Smooth muscle cell (in vitro differentiated cells): Measurements from ENCODE around the gene SELENOV. TPM values are rescaled to one million over a fixed set of nuclear protein-coding genes. Genes with fewer than 3 reads are reported as not detected.

Experiments used
- DNase-seq: peaks from one replicate; lab custom pipeline; 2025; ENCODE audit not compliant: unreplicated experiment; lab: John Stamatoyannopoulos, UW
- H2AFZ ChIP-seq: fragments of 200-600 bp; sonication (generic); 2 replicates; pipeline ENCODE4 v1.6.0; 2016; ENCODE audit warnings: antibody characterized with exemption, low read depth, mild to moderate bottlenecking
- H3F3A ChIP-seq: fragments of 200-600 bp; sonication (generic); 2 replicates; pipeline ENCODE4 v1.6.0; 2017; ENCODE audit warnings: antibody characterized with exemption, low read depth
- H3K27ac ChIP-seq: fragments of 200-600 bp; sonication (generic); 2 replicates; pipeline ENCODE4 v1.5.1; 2016; ENCODE audit warnings: low read depth, mild to moderate bottlenecking
- H3K27me3 ChIP-seq: fragments of 200-600 bp; sonication (generic); 2 replicates; pipeline ENCODE4 v1.6.1; 2016; ENCODE audit warnings: low read depth, mild to moderate bottlenecking
- H3K36me3 ChIP-seq: fragments of 200-600 bp; sonication (generic); 2 replicates; pipeline ENCODE4 v1.5.1; 2016; ENCODE audit warnings: low read depth
- H3K4me1 ChIP-seq: fragments of 200-600 bp; sonication (generic); 2 replicates; pipeline ENCODE4 v1.5.1; 2016; ENCODE audit warnings: low read depth
- H3K4me2 ChIP-seq: fragments of 200-600 bp; sonication (generic); 2 replicates; pipeline ENCODE4 v1.6.0; 2016; ENCODE audit warnings: mild to moderate bottlenecking
- H3K4me3 ChIP-seq: fragments of 200-600 bp; sonication (generic); 2 replicates; pipeline ENCODE4 v1.5.1; 2016; ENCODE audit warnings: mild to moderate bottlenecking
- H3K79me2 ChIP-seq: fragments of 200-600 bp; sonication (generic); 2 replicates; pipeline ENCODE4 v1.6.0; 2016; ENCODE audit warnings: low read depth, mild to moderate bottlenecking
- H3K9ac ChIP-seq: fragments of 200-600 bp; sonication (generic); 2 replicates; pipeline ENCODE4 v1.6.0; 2016; ENCODE audit warnings: low read depth
- H3K9me3 ChIP-seq: fragments of 200-600 bp; sonication (generic); replicated peaks from 2 replicates; pipeline ENCODE4 v1.5.1; 2016; ENCODE audit warnings: low read depth
- H4K20me1 ChIP-seq: fragments of 200-600 bp; sonication (generic); 2 replicates; pipeline ENCODE4 v1.6.0; 2016; ENCODE audit warnings: low read depth
- WGBS: methylation state at CpG from one replicate; pipeline ENCODE4 v1.1.7; 2016; ENCODE audit warnings: low lambda C conversion rate; 5-methylcytosine and 5-hydroxymethylcytosine counted together
- polyA plus RNA-seq: library from polyadenylated mRNA; unstranded; fragments of >200 nt; fragmentation: Nextera tagmentation; extraction: Ambion mirVana; gene quantifications from 2 replicates; pipeline ENCODE4 v1.2.1, GENCODE V29; 2016
- total RNA-seq: library from RNA; depleted of rRNA; stranded (reverse); fragments of >200 nt; gene quantifications from 2 replicates; pipeline ENCODE4 v1.2.3, GENCODE V29; 2014
- TF ChIP-seq, protein P1 (sequence below): fragments of 200-600 bp; sonication (generic); IDR thresholded peaks from 2 replicates; pipeline ENCODE4 v1.5.1; 2017; ENCODE audit warnings: borderline replicate concordance, mild to moderate bottlenecking, antibody characterized with exemption; ENCODE audit not compliant: insufficient read depth, poor library complexity, severe bottlenecking

The SELENOV gene, protein sequence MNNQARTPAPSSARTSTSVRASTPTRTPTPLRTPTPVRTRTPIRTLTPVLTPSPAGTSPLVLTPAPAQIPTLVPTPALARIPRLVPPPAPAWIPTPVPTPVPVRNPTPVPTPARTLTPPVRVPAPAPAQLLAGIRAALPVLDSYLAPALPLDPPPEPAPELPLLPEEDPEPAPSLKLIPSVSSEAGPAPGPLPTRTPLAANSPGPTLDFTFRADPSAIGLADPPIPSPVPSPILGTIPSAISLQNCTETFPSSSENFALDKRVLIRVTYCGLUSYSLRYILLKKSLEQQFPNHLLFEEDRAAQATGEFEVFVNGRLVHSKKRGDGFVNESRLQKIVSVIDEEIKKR
- total RNA-seq, result not detected in 2 replicates
- polyA plus RNA-seq, result not detected in 2 replicates

DNA sequence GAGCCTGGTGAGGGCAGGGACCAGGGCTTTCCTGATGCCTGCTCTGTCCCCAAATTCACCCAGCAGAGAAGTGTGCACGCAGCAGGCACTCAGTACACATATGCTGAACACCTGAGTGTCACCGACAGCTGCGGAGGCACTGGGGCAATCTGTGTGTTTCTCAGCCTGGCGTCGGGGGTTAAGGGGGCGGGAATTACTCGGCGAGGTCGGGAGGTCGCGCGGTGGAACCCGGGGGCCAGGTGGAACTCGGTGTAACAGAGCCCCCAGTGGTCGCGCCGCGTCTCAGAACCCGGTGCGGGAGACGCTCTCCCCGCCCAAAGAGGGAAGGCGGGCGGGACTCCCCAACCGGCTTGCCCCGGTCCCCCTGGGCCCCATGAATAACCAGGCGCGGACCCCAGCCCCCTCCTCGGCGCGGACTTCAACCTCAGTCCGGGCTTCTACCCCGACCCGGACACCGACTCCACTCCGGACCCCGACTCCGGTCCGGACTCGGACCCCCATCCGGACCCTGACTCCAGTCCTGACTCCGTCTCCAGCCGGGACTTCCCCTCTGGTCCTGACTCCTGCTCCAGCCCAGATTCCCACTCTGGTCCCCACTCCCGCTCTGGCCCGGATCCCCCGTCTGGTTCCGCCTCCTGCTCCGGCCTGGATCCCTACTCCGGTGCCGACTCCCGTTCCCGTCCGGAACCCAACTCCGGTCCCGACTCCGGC, at the start of gene SELENOV:
Gene SELENOV, plus strand, starts transcription at position 300 of the 711 bp plus-strand sequence. Its CDS starts 74 bp downstream, at position 374.
- Histone ChIP-seq H3K36me3 (no peaks in the 10 kb centered on the region), H3K9me3 (no peaks in the 10 kb centered on the region), H3K27me3 (peaks cover 60% of the 10 kb centered on the region), H3K4me1 (no peaks in the 10 kb centered on the region), H3K9ac (no peak within 1 kb of the TSS), H3K79me2 (no peaks in the 10 kb centered on the region), H3F3A (no peaks in the 10 kb centered on the region), H3K27ac (no peak within 1 kb of the TSS), H3K4me2 (peak within 1 kb of the TSS; percentile 82), H3K4me3 (peak within 1 kb of the TSS; percentile 52), H4K20me1 (no peaks in the 10 kb centered on the region), H2AFZ (peak within 1 kb of the TSS; percentile 77)
- no peak for DNase-seq
- 2% methylated on average over 52 of the region's 56 CpGs for WGBS
- TF ChIP-seq, protein P1, sequence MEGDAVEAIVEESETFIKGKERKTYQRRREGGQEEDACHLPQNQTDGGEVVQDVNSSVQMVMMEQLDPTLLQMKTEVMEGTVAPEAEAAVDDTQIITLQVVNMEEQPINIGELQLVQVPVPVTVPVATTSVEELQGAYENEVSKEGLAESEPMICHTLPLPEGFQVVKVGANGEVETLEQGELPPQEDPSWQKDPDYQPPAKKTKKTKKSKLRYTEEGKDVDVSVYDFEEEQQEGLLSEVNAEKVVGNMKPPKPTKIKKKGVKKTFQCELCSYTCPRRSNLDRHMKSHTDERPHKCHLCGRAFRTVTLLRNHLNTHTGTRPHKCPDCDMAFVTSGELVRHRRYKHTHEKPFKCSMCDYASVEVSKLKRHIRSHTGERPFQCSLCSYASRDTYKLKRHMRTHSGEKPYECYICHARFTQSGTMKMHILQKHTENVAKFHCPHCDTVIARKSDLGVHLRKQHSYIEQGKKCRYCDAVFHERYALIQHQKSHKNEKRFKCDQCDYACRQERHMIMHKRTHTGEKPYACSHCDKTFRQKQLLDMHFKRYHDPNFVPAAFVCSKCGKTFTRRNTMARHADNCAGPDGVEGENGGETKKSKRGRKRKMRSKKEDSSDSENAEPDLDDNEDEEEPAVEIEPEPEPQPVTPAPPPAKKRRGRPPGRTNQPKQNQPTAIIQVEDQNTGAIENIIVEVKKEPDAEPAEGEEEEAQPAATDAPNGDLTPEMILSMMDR, result no peak

DNA sequence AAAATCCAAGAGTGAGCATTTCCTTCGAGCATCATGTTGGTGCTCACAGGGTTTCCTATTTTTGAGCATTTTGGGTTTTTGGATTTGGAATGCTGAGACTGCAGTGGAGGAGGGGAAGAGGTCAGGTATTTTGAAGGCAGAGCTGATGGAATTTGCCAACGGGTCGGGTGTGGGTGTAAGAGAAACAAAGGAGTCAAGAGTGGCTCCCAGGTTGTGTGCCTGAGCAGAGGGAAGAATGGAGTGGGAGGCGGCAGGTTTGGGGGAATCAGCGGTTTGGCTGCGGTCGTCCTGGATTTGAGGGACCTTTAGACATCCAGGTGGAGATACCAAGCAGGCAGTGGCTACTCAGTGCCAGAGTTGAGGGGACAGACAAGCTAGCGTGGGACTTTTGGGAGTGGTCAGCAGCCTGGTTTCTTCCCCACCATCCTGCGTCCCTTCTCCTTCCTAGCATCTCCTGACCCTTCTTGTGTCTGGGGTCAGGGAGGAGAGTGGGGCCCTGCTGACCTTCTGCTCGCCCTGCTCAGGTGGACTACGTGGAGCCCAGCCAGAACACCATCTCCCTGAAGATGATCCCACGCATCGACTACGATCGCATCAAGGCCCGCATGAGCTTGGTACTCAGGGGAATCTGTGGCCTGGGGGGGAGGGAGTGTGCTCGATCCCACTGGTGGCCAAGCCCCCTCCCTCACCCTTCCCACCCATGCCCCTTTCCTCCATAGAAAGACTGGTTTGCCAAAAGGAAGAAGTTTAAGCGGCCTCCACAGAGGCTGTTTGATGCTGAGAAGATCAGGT, 48.8 kb upstream of the SELENOV start:
- Histone ChIP-seq H3K36me3 (no peaks in the 10 kb centered on the region), H2AFZ (no peak overlapping the region), H3K4me3 (no peak overlapping the region), H3K9ac (no peak overlapping the region), H3K4me2 (no peak overlapping the region), H3K79me2 (peaks cover 14% of the 10 kb centered on the region), H4K20me1 (peaks cover 42% of the 10 kb centered on the region), H3F3A (no peaks in the 10 kb centered on the region), H3K27me3 (no peaks in the 10 kb centered on the region), H3K9me3 (no peaks in the 10 kb centered on the region), H3K27ac (no peak overlapping the region), H3K4me1 (no peaks in the 10 kb centered on the region)
- WGBS, result 98% methylated on average over 18 of the region's 18 CpGs
- TF ChIP-seq, protein P1, result no peak
- DNase-seq, result no peak

DNA sequence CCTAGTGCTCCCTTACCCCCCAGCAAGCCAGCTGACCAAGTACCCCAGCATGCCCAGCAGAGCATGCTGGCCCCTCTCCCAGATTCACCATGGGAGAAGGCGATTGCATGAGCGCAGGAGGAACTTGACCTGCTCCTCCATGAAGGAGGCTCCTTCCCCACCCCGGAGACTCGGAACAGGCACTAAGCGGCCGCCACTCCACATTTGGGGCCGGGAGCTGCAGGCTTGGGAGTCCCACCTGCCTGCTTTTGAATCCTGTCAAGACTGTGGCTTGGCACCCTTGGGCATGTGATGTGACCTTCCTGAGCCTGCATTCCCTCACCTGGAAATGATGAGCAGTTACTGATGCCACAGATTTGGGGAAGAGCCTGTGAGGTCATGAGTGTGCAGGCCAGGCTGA, 47.0 kb upstream of the SELENOV start:
- Histone ChIP-seq H3K4me3 (no peak overlapping the region), H3K4me1 (no peaks in the 10 kb centered on the region), H2AFZ (no peak overlapping the region), H3K79me2 (peaks cover 14% of the 10 kb centered on the region), H3F3A (no peaks in the 10 kb centered on the region), H3K9ac (no peak overlapping the region), H3K27ac (no peak overlapping the region), H3K36me3 (no peaks in the 10 kb centered on the region), H3K4me2 (no peak overlapping the region), H3K27me3 (no peaks in the 10 kb centered on the region), H3K9me3 (no peaks in the 10 kb centered on the region), H4K20me1 (peaks cover 50% of the 10 kb centered on the region)
- 97% methylated on average over 7 of the region's 7 CpGs for WGBS
- TF ChIP-seq, protein P1, result no peak
- DNase-seq, result no peak
